OCI-LY3 (cell line): Measurements from ENCODE around the gene CTTNBP2NL.

Source experiments
- EZH2phosphoT487 ChIP-seq: fragments of 200-600 bp; shearing (Covaris generic); IDR thresholded peaks from 2 replicates; pipeline ENCODE4 v1.6.1; 2018; ENCODE audit warnings: antibody characterized with exemption, mixed run types, low read depth
- TF ChIP-seq, protein P1 (sequence below): fragments of 200-600, 300-600 bp; sonication (generic); IDR thresholded peaks from 2 replicates; pipeline ENCODE4 v1.5.1; 2014; ENCODE audit warnings: antibody characterized with exemption, low read length, low read depth

- TF ChIP-seq, protein P1, sequence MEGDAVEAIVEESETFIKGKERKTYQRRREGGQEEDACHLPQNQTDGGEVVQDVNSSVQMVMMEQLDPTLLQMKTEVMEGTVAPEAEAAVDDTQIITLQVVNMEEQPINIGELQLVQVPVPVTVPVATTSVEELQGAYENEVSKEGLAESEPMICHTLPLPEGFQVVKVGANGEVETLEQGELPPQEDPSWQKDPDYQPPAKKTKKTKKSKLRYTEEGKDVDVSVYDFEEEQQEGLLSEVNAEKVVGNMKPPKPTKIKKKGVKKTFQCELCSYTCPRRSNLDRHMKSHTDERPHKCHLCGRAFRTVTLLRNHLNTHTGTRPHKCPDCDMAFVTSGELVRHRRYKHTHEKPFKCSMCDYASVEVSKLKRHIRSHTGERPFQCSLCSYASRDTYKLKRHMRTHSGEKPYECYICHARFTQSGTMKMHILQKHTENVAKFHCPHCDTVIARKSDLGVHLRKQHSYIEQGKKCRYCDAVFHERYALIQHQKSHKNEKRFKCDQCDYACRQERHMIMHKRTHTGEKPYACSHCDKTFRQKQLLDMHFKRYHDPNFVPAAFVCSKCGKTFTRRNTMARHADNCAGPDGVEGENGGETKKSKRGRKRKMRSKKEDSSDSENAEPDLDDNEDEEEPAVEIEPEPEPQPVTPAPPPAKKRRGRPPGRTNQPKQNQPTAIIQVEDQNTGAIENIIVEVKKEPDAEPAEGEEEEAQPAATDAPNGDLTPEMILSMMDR = no peak
- TF ChIP-seq EZH2phosphoT487 = no peak
These were observed 49.6 kb downstream of the CTTNBP2NL start for GRCh38 chr1:112445596-112445995.
